ENCODE measurements around the gene REEP5. TPM values are rescaled to one million over a fixed set of nuclear protein-coding genes. Genes with fewer than 3 reads are reported as not detected.

The REEP5 gene
- total RNA-seq, 4 donors from 2014 or later, result 169 to 300 (median 231) TPM

GRCh38 chr5:112844489-112844888, 77.5 kb downstream of the REEP5 start:
- intact Hi-C loops (cut with DNase I), result no loop called here
- 88 to 100% methylated on average over 1 of the region's 1 CpG for WGBS, 2 donors
- H3K4me1 ChIP-seq, result no peaks in the 10 kb centered on the region
- H3K9me3 ChIP-seq, result no peaks in the 10 kb centered on the region
- H3K4me3 ChIP-seq (replicated peaks in 1 of 3), result no peak overlapping the region
- no peaks in the 10 kb centered on the region for H3K27me3 ChIP-seq
- no peak overlapping the region for H3K27ac ChIP-seq
- no peak for TF ChIP-seq CTCF (IDR thresholded peaks at IDR 0.05)
- no peak for TF ChIP-seq POLR2A (IDR thresholded peaks at IDR 0.05)
- no peak for DNase-seq
- no peaks in the 10 kb centered on the region for H3K36me3 ChIP-seq

- no peaks in the 10 kb centered on the region for H3K27me3 ChIP-seq
- TF ChIP-seq POLR2A (IDR thresholded peaks at IDR 0.05) (no peak), CTCF (IDR thresholded peaks at IDR 0.05) (no peak)
- 96 to 98% methylated on average over 13 of the region's 13 CpGs for WGBS, 2 donors
- no peaks in the 10 kb centered on the region for H3K9me3 ChIP-seq
- H3K4me3 ChIP-seq (replicated peaks in 1 of 3), result no peak overlapping the region
- DNase-seq, result no peak
- peaks cover 15 to 22% of the 10 kb centered on the region in 2 donors for H3K36me3 ChIP-seq
- H3K4me1 ChIP-seq, result no peaks in the 10 kb centered on the region
- no peak overlapping the region for H3K27ac ChIP-seq
- intact Hi-C loops (cut with DNase I), result no loop called here
Observed at GRCh38 chr5:112833971-112834370, 88.1 kb downstream of the REEP5 start.

GRCh38 chr5:112830378-112830777, 91.6 kb downstream of the REEP5 start:
- Histone ChIP-seq H3K4me3 (replicated peaks in 1 of 3) (no peak overlapping the region), H3K4me1 (no peaks in the 10 kb centered on the region), H3K9me3 (no peaks in the 10 kb centered on the region), H3K36me3 (peaks cover 17% of the 10 kb centered on the region in 2 donors), H3K27me3 (no peaks in the 10 kb centered on the region), H3K27ac (no peak overlapping the region)
- intact Hi-C loops (cut with DNase I), result no loop called here
- TF ChIP-seq CTCF (IDR thresholded peaks at IDR 0.05) (no peak), POLR2A (IDR thresholded peaks at IDR 0.05) (no peak)
- 94 to 97% methylated on average over 2 of the region's 2 CpGs for WGBS, 2 donors
- DNase-seq, result no peak

Other genes starting within 250 kb of the REEP5 start
- 10 to 100 TPM; 36.1 to 73.0 (median 54.7) TPM for gene APC, start 184.3 kb downstream of the REEP5 start, total RNA-seq
- gene SRP19, start 60.9 kb downstream of the REEP5 start, total RNA-seq, result 10 to 100 TPM; 54.5 to 82.6 (median 76.5) TPM
- gene DCP2, start 54.6 kb upstream of the REEP5 start, total RNA-seq, result 10 to 100 TPM; 26.2 to 34.5 (median 27.5) TPM

Measured in thyroid gland (tissue), 4 donors.